Measurements from ENCODE around the gene SMARCD1. TPM values are rescaled to one million over a fixed set of nuclear protein-coding genes. Genes with fewer than 3 reads are reported as not detected.

The SMARCD1 gene
- total RNA-seq, 1 donor from 2014 or later = 74.6 TPM

Other genes with a start within 250 kb of the SMARCD1 start
- gene BCDIN3D, start 242.2 kb upstream of the SMARCD1 start, total RNA-seq = 3.6 and 4.0 TPM in 2 replicates
- 0.49 and 0.64 TPM in 2 replicates for gene FAIM2, start 181.4 kb upstream of the SMARCD1 start, total RNA-seq
- not detected in 2 replicates for gene AQP2, start 134.6 kb upstream of the SMARCD1 start, total RNA-seq
- not detected in 2 replicates for gene AQP5, start 123.5 kb upstream of the SMARCD1 start, total RNA-seq
- gene AQP6, start 112.4 kb upstream of the SMARCD1 start, total RNA-seq = not detected in 2 replicates
- 68.1 and 71.2 TPM in 2 replicates for gene RACGAP1, start 59.8 kb upstream of the SMARCD1 start, total RNA-seq
- 10.2 and 11.2 TPM in 2 replicates for gene ASIC1, start 27.7 kb upstream of the SMARCD1 start, total RNA-seq
- 0.29 and 0.88 TPM in 2 replicates for gene GPD1, start 18.7 kb downstream of the SMARCD1 start, total RNA-seq
- 44.3 and 45.6 TPM in 2 replicates for gene COX14, start 26.9 kb downstream of the SMARCD1 start, total RNA-seq
- 64.2 and 67.9 TPM in 2 replicates for gene CERS5, start 82.0 kb downstream of the SMARCD1 start, total RNA-seq
- gene LIMA1, start 198.2 kb downstream of the SMARCD1 start, total RNA-seq = 64.0 and 68.4 TPM in 2 replicates

All from activated T-helper 1 cell treated with anti-CD3 and anti-CD28 coated beads, Interleukin-12 subunit alpha, Interleukin-12 subunit beta, Interleukin-2, Interleukin-4 antibody, amounts not matched to agents 30 ng/mL and 10 ng/mL and 1 ng/mL, durations not matched to agents 14 hours and 24 hours and 36 hours (primary cell).